Measurements from ENCODE around the gene PCDHGA4.

DNA sequence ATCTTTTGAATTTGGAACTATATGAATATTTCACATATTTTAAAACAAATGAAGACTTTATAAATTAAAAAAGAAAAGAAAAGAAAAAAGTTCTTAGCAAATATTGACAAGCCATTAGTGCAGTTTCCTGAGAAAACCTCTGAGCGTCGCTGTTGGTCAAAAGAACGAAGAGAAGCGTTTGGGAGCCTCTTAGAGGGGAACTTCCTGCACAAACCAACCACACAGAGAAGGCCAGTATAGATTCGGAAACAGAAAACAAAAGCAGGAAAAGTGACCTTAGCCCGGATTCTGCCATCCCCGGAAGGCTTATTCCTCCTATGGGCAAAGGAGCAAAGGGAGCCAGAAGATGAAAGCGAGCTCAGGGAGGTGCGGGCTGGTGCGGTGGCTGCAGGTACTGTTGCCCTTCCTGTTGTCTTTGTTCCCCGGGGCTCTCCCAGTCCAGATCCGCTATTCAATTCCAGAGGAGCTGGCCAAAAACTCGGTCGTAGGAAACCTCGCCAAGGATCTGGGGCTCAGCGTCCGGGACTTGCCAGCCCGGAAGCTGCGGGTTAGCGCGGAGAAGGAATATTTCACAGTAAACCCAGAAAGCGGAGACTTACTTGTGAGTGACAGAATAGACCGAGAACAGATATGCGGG, 5.1 kb downstream of the PCDHGA4 start, which contains the start of gene PCDHGB2:
- no peak for TF ChIP-seq POLR2A (IDR thresholded peaks at IDR 0.05; ENCODE audit: control extremely low read depth in 1 of 2, low read depth in 2 of 2, low read length in 2 of 2)
- no peak for TF ChIP-seq EP300 (IDR thresholded peaks at IDR 0.05; ENCODE audit: borderline replicate concordance in 1 of 2, low read depth in 2 of 2, low read length in 2 of 2)
- no peak for TF ChIP-seq CHD7 (IDR thresholded peaks at IDR 0.05; ENCODE audit: insufficient replicate concordance, low read length)
- peak in 2 of 3 experiments; percentile 60 to 74; a peak in 3 of 4 replicates for TF ChIP-seq CTCF (IDR thresholded peaks at IDR 0.05; ENCODE audit: control extremely low read depth in 1 of 3, insufficient read depth in 1 of 3, low read depth in 1 of 3, low read length in 3 of 3)
- no peak for TF ChIP-seq POLR2AphosphoS5 (IDR thresholded peaks at IDR 0.05; ENCODE audit: low read depth, low read length)
- no peak for TF ChIP-seq CREB1 (IDR thresholded peaks at IDR 0.05)
- no peak for TF ChIP-seq MAFK (IDR thresholded peaks at IDR 0.05; ENCODE audit: low read depth, low read length)
- TF ChIP-seq TAF1 (IDR thresholded peaks at IDR 0.05; ENCODE audit: low read depth, low read length) = no peak
- peak; percentile 78 to 82 for TF ChIP-seq RAD21 (IDR thresholded peaks at IDR 0.05 in 1 of 2, conservative IDR thresholded peaks at IDR 0.05 in 1 of 2; ENCODE audit: low read depth in 2 of 2, low read length in 2 of 2)
- TF ChIP-seq TEAD4 (IDR thresholded peaks at IDR 0.05; ENCODE audit: low read depth, low read length) = no peak
- no peak for TF ChIP-seq SP1 (IDR thresholded peaks at IDR 0.05; ENCODE audit: low read depth, low read length)
- no peak for TF ChIP-seq CBX8 (IDR thresholded peaks at IDR 0.05; ENCODE audit: borderline replicate concordance, low read depth, low read length)

Measured in H1 (cell line).